Panc1 (cell line): ENCODE measurements around the gene GRAMD1A. TPM values are rescaled to one million over a fixed set of nuclear protein-coding genes. Genes with fewer than 3 reads are reported as not detected.

Source experiments
- total RNA-seq: library from RNA; stranded (reverse); gene quantifications from one replicate; pipeline ENCODE4 v1.2.1, GENCODE V29; 2021; ENCODE audit not compliant: unreplicated experiment

Gene GRAMD1A
- total RNA-seq, 1 experiment from 2014 or later = 69.9 TPM

Other genes with a start within 250 kb of the GRAMD1A start
- gene ZNF599, start 227.1 kb upstream of the GRAMD1A start, total RNA-seq = 8.2 TPM
- gene ZNF30, start 73.4 kb upstream of the GRAMD1A start, total RNA-seq = 5.3 TPM
- gene ZNF792, start 36.1 kb upstream of the GRAMD1A start, total RNA-seq = 1.8 TPM
- 4.6 TPM for gene SCN1B, start 30.1 kb downstream of the GRAMD1A start, total RNA-seq
- 0.08 TPM for gene HPN, start 41.4 kb downstream of the GRAMD1A start, total RNA-seq
- not detected for gene FXYD3, start 115.5 kb downstream of the GRAMD1A start, total RNA-seq
- 0.18 TPM for gene LGI4, start 134.7 kb downstream of the GRAMD1A start, total RNA-seq
- gene FXYD1, start 138.5 kb downstream of the GRAMD1A start, total RNA-seq = not detected
- not detected for gene FXYD7, start 142.9 kb downstream of the GRAMD1A start, total RNA-seq
- 33.6 TPM for gene FXYD5, start 154.4 kb downstream of the GRAMD1A start, total RNA-seq
- not detected for gene FAM187B, start 228.4 kb downstream of the GRAMD1A start, total RNA-seq
- 64.7 TPM for gene LSR, start 248.7 kb downstream of the GRAMD1A start, total RNA-seq